Neural cell (in vitro differentiated cells): ENCODE results near the gene DNASE1L2. TPM values are rescaled to one million over a fixed set of nuclear protein-coding genes. Genes with fewer than 3 reads are reported as not detected.

Experiments used
- H2AFZ ChIP-seq: fragments of 200-600, 300-800 bp; sonication (generic), shearing (Covaris generic); 2 replicates; pipeline ENCODE4 v1.6.0; 2014; ENCODE audit warnings: low read depth, mild to moderate bottlenecking, antibody characterized with exemption, low read length, moderate library complexity
- H3F3A ChIP-seq: fragments of 200-600 bp; shearing (Covaris generic); 2 replicates; pipeline ENCODE4 v1.6.1; 2016; ENCODE audit warnings: mild to moderate bottlenecking, moderate library complexity, mixed read lengths, antibody characterized with exemption, low read length; ENCODE audit not compliant: insufficient read depth, poor library complexity, severe bottlenecking
- H3K27ac ChIP-seq: fragments of 200-600, 300-800 bp; sonication (generic), shearing (Covaris generic); 2 replicates; pipeline ENCODE4 v1.5.1; 2014; ENCODE audit warnings: mild to moderate bottlenecking, low read length, moderate library complexity
- H3K27me3 ChIP-seq: fragments of 300-800, 200-600 bp; sonication (generic), shearing (Covaris generic); 2 replicates; pipeline ENCODE4 v1.6.0; 2014; ENCODE audit warnings: mild to moderate bottlenecking, low read depth, low read length, moderate library complexity; ENCODE audit not compliant: insufficient read depth
- H3K36me3 ChIP-seq: fragments of 300-800, 200-600 bp; sonication (generic), shearing (Covaris generic); 2 replicates; pipeline ENCODE4 v1.5.1; 2014; ENCODE audit warnings: mild to moderate bottlenecking, antibody characterized with exemption, low read length, moderate library complexity; ENCODE audit not compliant: insufficient read depth
- H3K4me2 ChIP-seq: fragments of 300-800, 200-600 bp; sonication (generic), shearing (Covaris generic); 2 replicates; pipeline ENCODE4 v1.6.0; 2014; ENCODE audit warnings: mild to moderate bottlenecking, low read length
- H3K4me3 ChIP-seq: fragments of 300-800, 200-600 bp; sonication (generic), shearing (Covaris generic); 2 replicates; pipeline ENCODE4 v1.5.1; 2014; ENCODE audit warnings: mild to moderate bottlenecking, low read length, moderate library complexity
- H3K79me2 ChIP-seq: fragments of 200-600 bp; shearing (Covaris generic); replicated peaks from 2 replicates; pipeline ENCODE4 v1.6.0; 2014; ENCODE audit warnings: mild to moderate bottlenecking, low read length, moderate library complexity; ENCODE audit not compliant: insufficient read depth
- H3K9ac ChIP-seq: fragments of 300-800, 200-600 bp; sonication (generic), shearing (Covaris generic); 2 replicates; pipeline ENCODE4 v1.6.1; 2016; ENCODE audit warnings: mild to moderate bottlenecking, low read length, mixed read lengths
- H3K9me2 ChIP-seq: fragments of 200-600 bp; shearing (Covaris generic); 2 replicates; pipeline ENCODE4 v1.6.1; 2016; ENCODE audit warnings: mild to moderate bottlenecking, low read length, mixed read lengths; ENCODE audit not compliant: insufficient read depth
- H3K9me3 ChIP-seq: fragments of 200-600, 300-800 bp; sonication (generic), shearing (Covaris generic); 2 replicates; pipeline ENCODE4 v1.6.1; 2016; ENCODE audit warnings: mild to moderate bottlenecking, mixed run types, low read length, moderate library complexity, mixed read lengths
- H4K20me1 ChIP-seq: fragments of 200-600 bp; shearing (Covaris generic); 2 replicates; pipeline ENCODE4 v1.6.1; 2016; ENCODE audit warnings: mild to moderate bottlenecking, mixed run types; ENCODE audit not compliant: insufficient read depth
- CTCF ChIP-seq: fragments of 450-650 bp; IDR thresholded peaks from 2 replicates; pipeline ENCODE4 v1.5.1; 2014; ENCODE audit warnings: antibody characterized with exemption, mild to moderate bottlenecking, moderate library complexity; ENCODE audit not compliant: poor library complexity, severe bottlenecking
- EP300 ChIP-seq: fragments of 450-650 bp; conservative IDR thresholded peaks from 2 replicates; pipeline ENCODE4 v1.6.1; 2014; ENCODE audit warnings: antibody characterized with exemption, mild to moderate bottlenecking, moderate library complexity; ENCODE audit not compliant: poor library complexity, severe bottlenecking
- EZH2 ChIP-seq: fragments of 200-600, 300-800 bp; shearing (Covaris generic), sonication (generic); IDR thresholded peaks from 2 replicates; pipeline ENCODE4 v1.6.1; 2014; ENCODE audit warnings: antibody characterized with exemption, low read length, borderline replicate concordance, mild to moderate bottlenecking; ENCODE audit not compliant: insufficient read depth, poor library complexity, severe bottlenecking
- MXI1 ChIP-seq: fragments of 450-650 bp; conservative IDR thresholded peaks from 2 replicates; pipeline ENCODE4 v1.6.1; 2014; ENCODE audit warnings: antibody characterized with exemption, mild to moderate bottlenecking; ENCODE audit not compliant: poor library complexity, severe bottlenecking
- POLR2AphosphoS5 ChIP-seq: IDR thresholded peaks from 2 replicates; pipeline ENCODE4 v1.6.1; 2012
- RAD21 ChIP-seq: fragments of 450-650 bp; conservative IDR thresholded peaks from 2 replicates; pipeline ENCODE4 v1.6.1; 2014; ENCODE audit warnings: antibody characterized with exemption, mild to moderate bottlenecking, moderate library complexity
- REST ChIP-seq: IDR thresholded peaks from 2 replicates; pipeline ENCODE4 v1.6.1; 2012; ENCODE audit warnings: borderline replicate concordance
- SMC3 ChIP-seq: fragments of 450-650 bp; conservative IDR thresholded peaks from 2 replicates; pipeline ENCODE4 v1.6.1; 2014; ENCODE audit warnings: antibody characterized with exemption, mild to moderate bottlenecking, moderate library complexity; ENCODE audit not compliant: poor library complexity
- TAF1 ChIP-seq: IDR thresholded peaks from 2 replicates; pipeline ENCODE4 v1.6.1; 2012; ENCODE audit warnings: low read depth
- polyA plus RNA-seq: library from polyadenylated mRNA; depleted of rRNA; stranded (reverse); fragments of >200 nt; gene quantifications from 2 replicates; pipeline ENCODE4 v1.2.3, GENCODE V29; 2014

The DNASE1L2 gene
- polyA plus RNA-seq, 1 donor from 2014 or later = 10.2 TPM

GRCh38 chr16:2210009-2210332 is 26.3 kb upstream of the DNASE1L2 start:
- no peak overlapping the region for H3K27ac ChIP-seq
- no peak overlapping the region for H3K9ac ChIP-seq
- no peaks in the 10 kb centered on the region for H3K9me3 ChIP-seq
- no peak for TF ChIP-seq SMC3
- no peak for TF ChIP-seq CTCF
- TF ChIP-seq EP300 = no peak
- no peak for TF ChIP-seq RAD21
- no peak for TF ChIP-seq POLR2AphosphoS5
- no peak for TF ChIP-seq EZH2
- no peak for TF ChIP-seq REST
- TF ChIP-seq TAF1 = no peak
- no peak for TF ChIP-seq MXI1
- H3F3A ChIP-seq = no peaks in the 10 kb centered on the region
- peaks cover 9% of the 10 kb centered on the region for H3K79me2 ChIP-seq
- no peaks in the 10 kb centered on the region for H3K27me3 ChIP-seq
- no peak overlapping the region for H3K4me2 ChIP-seq
- peaks cover 6% of the 10 kb centered on the region for H3K36me3 ChIP-seq
- no peak overlapping the region for H2AFZ ChIP-seq
- no peaks in the 10 kb centered on the region for H3K9me2 ChIP-seq
- no peak overlapping the region for H3K4me3 ChIP-seq
- no peaks in the 10 kb centered on the region for H4K20me1 ChIP-seq

GRCh38 chr16:2210386-2211365 is 25.6 kb upstream of the DNASE1L2 start, which contains the start of gene BRICD5:
Gene BRICD5 (minus strand): TSS chr16:2210863. CDS start chr16:2210833, 30 bp downstream.
- TF ChIP-seq EP300 (no peak), CTCF (no peak), SMC3 (no peak), MXI1 (no peak), POLR2AphosphoS5 (no peak), EZH2 (no peak), REST (no peak), TAF1 (no peak), RAD21 (no peak)
- Histone ChIP-seq H4K20me1 (no peaks in the 10 kb centered on the region), H3K9me3 (no peaks in the 10 kb centered on the region), H3K4me2 (no peak within 1 kb of the TSS), H2AFZ (no peak within 1 kb of the TSS), H3K36me3 (peaks cover 6% of the 10 kb centered on the region), H3K4me3 (no peak within 1 kb of the TSS), H3K79me2 (peaks cover 9% of the 10 kb centered on the region), H3K27ac (no peak within 1 kb of the TSS), H3F3A (no peaks in the 10 kb centered on the region), H3K27me3 (no peaks in the 10 kb centered on the region), H3K9ac (no peak within 1 kb of the TSS), H3K9me2 (no peaks in the 10 kb centered on the region)
